Measurements from ENCODE around the gene ZMAT5.

Gene ZMAT5

DNA sequence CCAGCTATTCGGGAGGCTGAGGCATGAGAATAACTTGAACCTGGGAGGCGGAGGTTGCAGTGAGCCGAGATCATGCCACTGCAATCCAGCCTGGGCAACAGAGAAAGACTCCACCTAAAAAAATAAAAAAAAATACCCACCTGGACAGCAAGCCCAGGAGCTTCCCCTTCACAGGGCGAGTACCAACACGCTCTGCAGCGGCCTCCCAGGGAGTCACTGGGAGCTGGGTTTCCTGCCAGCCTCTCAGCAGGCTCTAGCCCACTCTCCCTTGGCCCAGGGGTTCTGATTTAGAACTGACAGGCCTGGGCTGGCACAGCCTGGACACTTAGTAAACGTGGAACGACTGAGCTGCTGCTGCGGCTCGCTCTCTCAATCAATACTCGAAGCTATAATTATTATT, 49.0 kb downstream of the ZMAT5 start:
- TF ChIP-seq CTCF (IDR thresholded peaks at IDR 0.05): no peak
- Histone ChIP-seq H3K4me3 (no peak overlapping the region), H3K27ac (no peak overlapping the region)
- no peak for DNase-seq (ENCODE audit: low spot score)

DNA sequence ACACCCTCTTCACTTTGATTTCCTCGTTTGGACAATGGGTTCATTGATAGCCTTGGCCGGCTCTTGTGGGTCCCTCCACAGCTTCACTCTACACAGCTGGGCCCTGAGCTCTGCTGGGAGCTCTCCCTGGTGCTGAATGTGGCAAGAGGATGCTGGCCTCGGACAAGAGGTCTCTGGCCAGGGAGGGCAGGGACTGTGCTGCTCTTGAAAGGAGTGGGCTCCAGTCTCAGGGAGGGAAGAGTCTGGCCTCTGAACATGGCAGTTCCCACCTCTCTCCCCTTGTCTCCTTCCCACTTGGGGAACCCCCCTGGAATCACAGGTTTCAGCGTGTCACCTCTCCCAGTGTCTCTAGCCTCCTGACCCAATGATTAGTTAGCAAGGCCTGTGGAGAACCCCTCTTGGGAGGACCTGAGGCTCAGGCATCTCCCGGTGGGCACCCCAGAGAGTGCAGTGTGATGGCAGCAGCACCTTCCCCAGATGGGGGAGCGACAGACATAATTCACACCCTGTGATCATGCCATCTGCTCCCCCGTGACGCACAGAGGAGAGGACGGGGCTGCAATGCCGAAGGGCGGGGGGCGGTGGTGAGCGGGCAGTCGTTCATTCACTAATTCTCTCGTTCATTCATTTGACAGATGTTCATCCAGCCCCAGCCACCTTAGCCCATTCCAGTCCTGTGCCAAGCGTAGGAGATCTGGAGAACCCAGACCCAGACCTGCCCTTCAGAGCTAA, 49.8 kb downstream of the ZMAT5 start:
- DNase-seq (ENCODE audit: low spot score): no peak

DNA sequence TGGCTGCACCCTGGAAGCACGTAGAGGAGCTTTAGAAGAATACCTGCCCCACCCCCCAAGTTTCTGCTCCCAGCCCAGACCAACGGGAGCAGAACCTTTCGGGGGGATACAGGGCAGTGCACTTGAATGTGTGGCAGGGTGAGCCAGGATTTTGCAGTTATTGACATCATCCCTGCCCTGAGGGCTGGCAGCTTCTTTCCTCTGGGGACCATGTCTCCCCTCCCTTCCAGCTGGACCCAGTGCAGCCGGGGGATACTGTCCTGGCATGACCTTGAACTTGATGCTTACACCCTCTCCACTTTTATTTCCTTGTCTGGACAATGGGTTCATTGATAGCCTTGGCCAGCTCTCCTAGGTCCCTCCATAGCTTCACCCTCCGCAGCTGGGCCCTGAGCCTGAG, 51.1 kb downstream of the ZMAT5 start:
- TF ChIP-seq CTCF (IDR thresholded peaks at IDR 0.05): no peak
- no peak for DNase-seq (ENCODE audit: low spot score)
- Histone ChIP-seq H3K4me3 (no peak overlapping the region), H3K27ac (no peak overlapping the region)

More for the DNA sequence above, 49.8 kb downstream of the ZMAT5 start:
- Histone ChIP-seq H3K4me3 (no peak overlapping the region), H3K27ac (no peak overlapping the region)
- TF ChIP-seq CTCF (IDR thresholded peaks at IDR 0.05): no peak

- no peak for DNase-seq (ENCODE audit: low spot score)
- no peak overlapping the region for H3K4me3 ChIP-seq
- no peak for TF ChIP-seq CTCF (IDR thresholded peaks at IDR 0.05)
- no peak overlapping the region for H3K27ac ChIP-seq
Measured at GRCh38 chr22:29715240-29715639, 51.6 kb downstream of the ZMAT5 start.

DNA sequence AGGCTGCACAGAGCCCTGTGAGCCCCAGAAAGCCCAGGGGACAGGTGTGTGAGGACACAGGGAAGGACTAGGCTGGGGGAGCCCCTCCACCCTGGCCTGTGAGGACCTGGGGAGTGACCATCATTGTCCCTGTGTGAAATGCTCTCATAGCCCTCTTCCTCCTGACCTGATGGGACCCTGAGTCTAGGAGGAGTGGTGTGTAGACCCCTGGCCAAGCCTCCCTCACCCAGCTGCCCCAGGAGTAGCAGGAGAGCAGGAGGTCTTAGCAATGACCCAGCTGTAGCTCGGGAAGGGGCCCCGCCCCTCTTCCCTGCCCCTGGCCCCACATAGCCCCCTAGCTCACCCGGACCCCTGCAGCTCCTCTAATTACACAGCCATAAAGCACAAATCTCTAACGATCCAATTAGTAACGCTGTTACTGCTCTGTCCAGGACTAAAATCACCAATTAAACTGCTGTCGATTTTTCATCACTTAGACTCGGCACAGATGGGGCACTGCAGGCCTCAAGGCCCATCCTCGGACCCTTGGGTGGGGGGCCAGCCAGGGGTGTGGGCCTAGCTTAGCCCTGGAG, 53.6 kb downstream of the ZMAT5 start:
- Histone ChIP-seq H3K27ac (no peak overlapping the region), H3K4me3 (no peak overlapping the region)
- TF ChIP-seq CTCF (IDR thresholded peaks at IDR 0.05): no peak
- DNase-seq (ENCODE audit: low spot score): no peak

DNA sequence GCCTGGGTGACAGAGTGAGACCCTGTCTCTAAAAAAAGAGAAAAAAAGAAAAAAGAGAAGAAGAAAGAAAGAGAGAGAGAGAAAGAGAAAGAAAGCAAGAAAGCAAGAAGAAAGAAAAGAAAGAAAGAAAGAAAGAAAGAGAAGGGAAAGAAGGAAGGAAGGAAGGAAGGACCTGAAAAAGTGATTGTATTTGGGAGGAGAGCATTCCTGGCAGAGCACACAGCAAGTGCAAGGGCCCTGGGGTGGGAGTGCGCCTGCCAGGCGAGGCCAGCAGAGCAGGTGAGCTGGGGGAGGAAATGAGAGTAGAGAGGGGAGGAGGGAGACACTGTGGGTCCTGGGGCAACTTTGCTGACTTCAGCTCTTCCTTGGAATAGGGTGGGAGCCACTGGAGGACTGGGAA, 54.7 kb downstream of the ZMAT5 start:
- Histone ChIP-seq H3K4me3 (no peak overlapping the region), H3K27ac (no peak overlapping the region)
- TF ChIP-seq CTCF (IDR thresholded peaks at IDR 0.05): no peak
- DNase-seq (ENCODE audit: low spot score): no peak
